ENCODE results near the gene CCL22. TPM values are rescaled to one million over a fixed set of nuclear protein-coding genes. Genes with fewer than 3 reads are reported as not detected.

The CCL22 gene
- total and polyA plus RNA-seq, 2 experiments from 2014 or later: 0.13 TPM; not detected in 1

DNA sequence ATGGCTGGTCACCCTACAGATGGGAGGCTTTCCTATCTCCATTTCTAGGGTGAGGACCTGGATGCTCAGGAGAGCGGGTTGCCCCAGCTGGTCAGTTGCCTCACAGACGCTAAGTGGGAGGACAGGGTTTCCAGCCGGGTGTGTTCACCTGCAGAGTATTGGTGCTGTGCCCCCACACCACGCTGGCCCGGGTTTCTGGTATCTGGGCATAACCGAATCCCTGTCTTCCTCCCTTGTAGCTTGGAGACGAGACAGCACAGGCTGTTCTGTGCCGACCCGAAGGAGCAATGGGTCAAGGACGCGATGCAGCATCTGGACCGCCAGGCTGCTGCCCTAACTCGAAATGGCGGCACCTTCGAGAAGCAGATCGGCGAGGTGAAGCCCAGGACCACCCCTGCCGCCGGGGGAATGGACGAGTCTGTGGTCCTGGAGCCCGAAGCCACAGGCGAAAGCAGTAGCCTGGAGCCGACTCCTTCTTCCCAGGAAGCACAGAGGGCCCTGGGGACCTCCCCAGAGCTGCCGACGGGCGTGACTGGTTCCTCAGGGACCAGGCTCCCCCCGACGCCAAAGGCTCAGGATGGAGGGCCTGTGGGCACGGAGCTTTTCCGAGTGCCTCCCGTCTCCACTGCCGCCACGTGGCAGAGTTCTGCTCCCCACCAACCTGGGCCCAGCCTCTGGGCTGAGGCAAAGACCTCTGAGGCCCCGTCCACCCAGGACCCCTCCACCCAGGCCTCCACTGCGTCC lies 23.4 kb downstream of the CCL22 start:
- H3K9me2 ChIP-seq (replicated peaks; ENCODE audit: insufficient read depth): no peaks in the 10 kb centered on the region
- peaks cover 31% of the 10 kb centered on the region for H3K4me1 ChIP-seq (ENCODE audit: insufficient read depth)
- H2AFZ ChIP-seq: no peak overlapping the region
- no peaks in the 10 kb centered on the region for H3K27me3 ChIP-seq
- H3K9me3 ChIP-seq (ENCODE audit: low read depth): no peaks in the 10 kb centered on the region
- no peak for DNase-seq (ENCODE audit: low spot score)
- no peaks in the 10 kb centered on the region for H3K79me2 ChIP-seq
- no peak overlapping the region for H3K4me3 ChIP-seq
- H3K27ac ChIP-seq: no peak overlapping the region
- H3K4me2 ChIP-seq: no peak overlapping the region
- no peaks in the 10 kb centered on the region for H3K36me3 ChIP-seq (replicated peaks; ENCODE audit: insufficient read depth, low read depth)
- H4K20me1 ChIP-seq (ENCODE audit: insufficient read depth, poor library complexity, severe bottlenecking): no peaks in the 10 kb centered on the region
- no peak for TF ChIP-seq EZH2phosphoT487 (IDR thresholded peaks at IDR 0.05; ENCODE audit: low read depth, severe bottlenecking, unreplicated experiment)
- no peak for TF ChIP-seq CTCF (IDR thresholded peaks at IDR 0.05; ENCODE audit: poor library complexity)
- TF ChIP-seq EZH2 (IDR thresholded peaks at IDR 0.05; ENCODE audit: borderline replicate concordance): no peak
- 96% methylated on average over 28 of the region's 35 CpGs for WGBS (ENCODE audit: low lambda C conversion rate, missing lambda C conversion rate)

DNA sequence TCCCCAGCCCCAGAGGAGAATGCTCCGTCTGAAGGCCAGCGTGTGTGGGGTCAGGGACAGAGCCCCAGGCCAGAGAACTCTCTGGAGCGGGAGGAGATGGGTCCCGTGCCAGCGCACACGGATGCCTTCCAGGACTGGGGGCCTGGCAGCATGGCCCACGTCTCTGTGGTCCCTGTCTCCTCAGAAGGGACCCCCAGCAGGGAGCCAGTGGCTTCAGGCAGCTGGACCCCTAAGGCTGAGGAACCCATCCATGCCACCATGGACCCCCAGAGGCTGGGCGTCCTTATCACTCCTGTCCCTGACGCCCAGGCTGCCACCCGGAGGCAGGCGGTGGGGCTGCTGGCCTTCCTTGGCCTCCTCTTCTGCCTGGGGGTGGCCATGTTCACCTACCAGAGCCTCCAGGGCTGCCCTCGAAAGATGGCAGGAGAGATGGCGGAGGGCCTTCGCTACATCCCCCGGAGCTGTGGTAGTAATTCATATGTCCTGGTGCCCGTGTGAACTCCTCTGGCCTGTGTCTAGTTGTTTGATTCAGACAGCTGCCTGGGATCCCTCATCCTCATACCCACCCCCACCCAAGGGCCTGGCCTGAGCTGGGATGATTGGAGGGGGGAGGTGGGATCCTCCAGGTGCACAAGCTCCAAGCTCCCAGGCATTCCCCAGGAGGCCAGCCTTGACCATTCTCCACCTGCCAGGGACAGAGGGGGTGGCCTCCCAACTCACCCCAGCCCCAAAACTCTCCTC lies 24.1 kb downstream of the CCL22 start:
- DNase-seq (ENCODE audit: low spot score): no peak

More for the DNA sequence above, 24.1 kb downstream of the CCL22 start:
- Histone ChIP-seq H3K27ac (no peak overlapping the region), H3K36me3 (replicated peaks; ENCODE audit: insufficient read depth, low read depth) (no peaks in the 10 kb centered on the region), H3K4me2 (no peak overlapping the region), H3K79me2 (no peaks in the 10 kb centered on the region), H3K9me2 (replicated peaks; ENCODE audit: insufficient read depth) (no peaks in the 10 kb centered on the region), H2AFZ (no peak overlapping the region), H4K20me1 (ENCODE audit: insufficient read depth, poor library complexity, severe bottlenecking) (no peaks in the 10 kb centered on the region), H3K9me3 (ENCODE audit: low read depth) (no peaks in the 10 kb centered on the region), H3K4me3 (no peak overlapping the region), H3K4me1 (ENCODE audit: insufficient read depth) (peaks cover 24% of the 10 kb centered on the region), H3K27me3 (no peaks in the 10 kb centered on the region)
- WGBS (ENCODE audit: low lambda C conversion rate, missing lambda C conversion rate): 96% methylated on average over 16 of the region's 16 CpGs
- no peak for TF ChIP-seq EZH2phosphoT487 (IDR thresholded peaks at IDR 0.05; ENCODE audit: low read depth, severe bottlenecking, unreplicated experiment)
- no peak for TF ChIP-seq CTCF (IDR thresholded peaks at IDR 0.05; ENCODE audit: poor library complexity)
- no peak for TF ChIP-seq EZH2 (IDR thresholded peaks at IDR 0.05; ENCODE audit: borderline replicate concordance)
